ENCODE data around the gene CNN2.

- no peak for TF ChIP-seq POLR2A (IDR thresholded peaks at IDR 0.05; ENCODE audit: low read length)
- TF ChIP-seq CTCF (IDR thresholded peaks at IDR 0.05): no peak
- no peak for TF ChIP-seq CHD2 (IDR thresholded peaks at IDR 0.05; ENCODE audit: low read length, partially characterized antibody)
- no peak for TF ChIP-seq TFCP2L1 (CRISPR knock-in tag; IDR thresholded peaks at IDR 0.05)
Observed at GRCh38 chr19:999379-999719, 27.1 kb upstream of the CNN2 start.
